Lower leg skin (tissue), 4 donors: ENCODE results near the gene ZNF729. TPM values are rescaled to one million over a fixed set of nuclear protein-coding genes. Genes with fewer than 3 reads are reported as not detected.

ENCODE experiments used
- DNase-seq, 2 donors: peaks; one replicate each; pipeline ENCODE4 v3.0.0-alpha.2; 2019; ENCODE audit warnings: low spot score in 2 of 2
- H3K4me3 ChIP-seq: fragments of 200-600 bp; sonication (generic); 2 replicates; pipeline ENCODE4 v1.5.1; 2017; ENCODE audit warnings: mild to moderate bottlenecking, low read depth; ENCODE audit not compliant: poor library complexity, severe bottlenecking
- POLR2A ChIP-seq, 2 donors: fragments of 450-650 bp; IDR thresholded peaks; one replicate each; pipeline ENCODE4 v1.6.1; 2016 to 2017; ENCODE audit warnings: antibody characterized with exemption in 2 of 2, mild to moderate bottlenecking in 1 of 2, moderate library complexity in 1 of 2
- WGBS, 2 donors: methylation state at CpG; one replicate each; pipeline ENCODE4 v1.1.5; 2018; 5-methylcytosine and 5-hydroxymethylcytosine counted together
- intact Hi-C: fragments of 100-400 bp; cut with DNase I; formaldehyde crosslinking; loops from one replicate; pipeline ENCODE4 v1.15.0; 2023; ENCODE audit warnings: low total_unique reads
- total RNA-seq, 4 donors: library from RNA; depleted of rRNA; stranded (reverse); fragments of >200 nt; gene quantifications; one replicate each; pipeline ENCODE4 v1.1.0, GENCODE V29; 2016
- TF ChIP-seq, protein P1 (sequence below), 3 donors: fragments of 450-650 bp; IDR thresholded peaks; one replicate each; pipeline ENCODE4 v1.5.1; 2016; ENCODE audit warnings: antibody characterized with exemption in 3 of 3, mild to moderate bottlenecking in 3 of 3, moderate library complexity in 2 of 3

Gene ZNF729
- total RNA-seq, 4 donors from 2014 or later: not detected

DNA sequence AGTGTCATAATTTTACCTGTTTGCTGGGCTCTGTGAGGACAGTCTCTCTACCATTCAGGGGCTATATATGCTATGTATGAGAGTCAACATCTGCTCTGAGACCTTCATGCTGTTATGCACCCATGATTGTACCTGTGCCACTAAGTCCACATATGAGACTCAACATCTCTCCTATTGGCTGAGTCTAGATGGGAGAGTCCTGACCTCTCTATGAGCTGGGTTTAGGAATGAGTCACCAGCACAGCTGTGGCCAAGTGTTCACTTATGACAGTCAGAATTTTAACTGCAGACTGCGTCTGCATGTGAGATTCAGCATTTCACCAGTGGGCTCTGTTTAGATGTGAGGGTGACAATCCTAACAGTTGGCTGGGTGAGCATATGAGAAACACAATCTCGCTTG is 49.5 kb downstream of the ZNF729 start:
- peak in 1 of 2 donors; percentile 12 for DNase-seq
- TF ChIP-seq POLR2A (IDR thresholded peaks at IDR 0.05): no peak
- TF ChIP-seq, protein P1, sequence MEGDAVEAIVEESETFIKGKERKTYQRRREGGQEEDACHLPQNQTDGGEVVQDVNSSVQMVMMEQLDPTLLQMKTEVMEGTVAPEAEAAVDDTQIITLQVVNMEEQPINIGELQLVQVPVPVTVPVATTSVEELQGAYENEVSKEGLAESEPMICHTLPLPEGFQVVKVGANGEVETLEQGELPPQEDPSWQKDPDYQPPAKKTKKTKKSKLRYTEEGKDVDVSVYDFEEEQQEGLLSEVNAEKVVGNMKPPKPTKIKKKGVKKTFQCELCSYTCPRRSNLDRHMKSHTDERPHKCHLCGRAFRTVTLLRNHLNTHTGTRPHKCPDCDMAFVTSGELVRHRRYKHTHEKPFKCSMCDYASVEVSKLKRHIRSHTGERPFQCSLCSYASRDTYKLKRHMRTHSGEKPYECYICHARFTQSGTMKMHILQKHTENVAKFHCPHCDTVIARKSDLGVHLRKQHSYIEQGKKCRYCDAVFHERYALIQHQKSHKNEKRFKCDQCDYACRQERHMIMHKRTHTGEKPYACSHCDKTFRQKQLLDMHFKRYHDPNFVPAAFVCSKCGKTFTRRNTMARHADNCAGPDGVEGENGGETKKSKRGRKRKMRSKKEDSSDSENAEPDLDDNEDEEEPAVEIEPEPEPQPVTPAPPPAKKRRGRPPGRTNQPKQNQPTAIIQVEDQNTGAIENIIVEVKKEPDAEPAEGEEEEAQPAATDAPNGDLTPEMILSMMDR (IDR thresholded peaks at IDR 0.05): no peak
- 80 to 83% methylated on average over 2 of the region's 2 CpGs for WGBS, 2 donors
- intact Hi-C loops: no loop called here
- no peak overlapping the region for H3K4me3 ChIP-seq

DNA sequence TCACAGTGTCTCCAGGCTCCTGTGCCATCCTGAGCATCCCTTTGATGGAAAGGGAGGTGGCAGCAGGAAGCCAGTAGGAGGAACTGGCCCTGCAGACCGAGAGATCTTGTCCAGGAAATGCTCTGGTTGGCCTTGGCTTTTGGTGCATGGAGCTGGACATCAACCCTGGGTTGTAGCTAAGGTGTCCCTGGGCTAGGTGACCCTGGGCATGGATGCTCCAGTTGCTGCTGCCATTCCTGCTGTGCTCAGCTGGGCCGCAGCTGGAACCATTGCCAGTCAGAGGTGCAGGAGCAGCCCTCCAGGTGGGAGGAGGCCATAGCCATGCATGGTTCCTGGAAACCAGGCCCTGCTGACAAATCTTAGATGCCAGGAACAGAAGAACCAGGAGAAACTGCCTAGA is 68.4 kb downstream of the ZNF729 start:
- intact Hi-C loops: no loop called here
- TF ChIP-seq, protein P1 (IDR thresholded peaks at IDR 0.05): no peak
- no peak for TF ChIP-seq POLR2A (IDR thresholded peaks at IDR 0.05)
- no peak overlapping the region for H3K4me3 ChIP-seq
- WGBS, 2 donors: 56 to 66% methylated on average over 2 of the region's 2 CpGs
- no peak for DNase-seq

Other genes with a start within 250 kb of the ZNF729 start
- gene ZNF257, start 234.0 kb upstream of the ZNF729 start, total RNA-seq: 1 to 10 TPM in 3 of 4 donors, under 1 TPM in 1; 0.21 to 2.5 (median 1.7) TPM
- under 1 TPM in 3 of 4 donors, not detected in 1; 0.34 to 0.75 (median 0.61) TPM for gene ZNF676, start 89.5 kb upstream of the ZNF729 start, total RNA-seq
- gene ZNF98, start 135.9 kb downstream of the ZNF729 start, total RNA-seq: 1 to 10 TPM in 1 of 4 donors, under 1 TPM in 1, not detected in 2; 0.17 to 2.2 TPM